ENCODE data around the gene SARDH.
A peak's percentile ranks its signal among the peaks of the same experiment; 100 is the strongest.

SARDH gene

GRCh38 chr9:133733796-133734533 is 4.2 kb downstream of the SARDH start:
- DNase-seq = no peak

- DNase-seq = no peak
Observed at GRCh38 chr9:133733421-133733795, 4.7 kb downstream of the SARDH start.

- no peak for DNase-seq
Observed at GRCh38 chr9:133732639-133733408, 5.3 kb downstream of the SARDH start.

- DNase-seq = peak in 8 of 56 donors; percentile 12 to 39 (median 20)
Observed at GRCh38 chr9:133731876-133732638, 6.1 kb downstream of the SARDH start.

GRCh38 chr9:133730994-133731715 is 7.0 kb downstream of the SARDH start:
- DNase-seq = no peak

- DNase-seq = no peak
Observed at GRCh38 chr9:133729617-133730281, 8.4 kb downstream of the SARDH start.

- no peak for DNase-seq
Observed at GRCh38 chr9:133728856-133729616, 9.1 kb downstream of the SARDH start.

- no peak for DNase-seq
Observed at GRCh38 chr9:133727876-133728441, 10.2 kb downstream of the SARDH start.

- DNase-seq = no peak
Observed at GRCh38 chr9:133727277-133727875, 10.8 kb downstream of the SARDH start.

- peak in 9 of 56 donors; percentile 11 to 58 (median 34) for DNase-seq
Observed at GRCh38 chr9:133726401-133727276, 11.5 kb downstream of the SARDH start.

- no peak for DNase-seq
Observed at GRCh38 chr9:133725886-133726285, 12.3 kb downstream of the SARDH start.

GRCh38 chr9:133718563-133719315 is 19.4 kb downstream of the SARDH start:
- no peak for DNase-seq

GRCh38 chr9:133717113-133718031 is 20.8 kb downstream of the SARDH start:
- DNase-seq = no peak

- DNase-seq = peak in 1 of 56 donors; percentile 10
Observed at GRCh38 chr9:133716564-133717112, 21.5 kb downstream of the SARDH start.

GRCh38 chr9:133715866-133716563 is 22.1 kb downstream of the SARDH start:
- peak in 10 of 56 donors; percentile 6 to 57 (median 16) for DNase-seq
